Tibial nerve (tissue), 4 donors: ENCODE results near the gene IFNA14. TPM values are rescaled to one million over a fixed set of nuclear protein-coding genes. Genes with fewer than 3 reads are reported as not detected.

Experiments used
- DNase-seq, 2 donors: peaks; one replicate each; pipeline ENCODE4 v3.0.0-alpha.2; 2019; ENCODE audit warnings: low spot score in 2 of 2
- H3K27ac ChIP-seq, 4 donors: fragments of 200-600 bp; sonication (generic) in 3 of 4; one replicate each; pipeline ENCODE4 v1.5.1; 2017 to 2019; ENCODE audit warnings: mild to moderate bottlenecking in 1 of 4
- H3K27me3 ChIP-seq, 2 donors: fragments of 200-600 bp; sonication (generic) in 1 of 2; one replicate each; pipeline versions ENCODE4 v1.5.1 to v1.6.0; 2017 to 2019
- H3K36me3 ChIP-seq, 3 donors: fragments of 200-600 bp; sonication (generic); one replicate each; pipeline ENCODE4 v1.5.1; 2018 to 2019
- H3K4me1 ChIP-seq, 4 donors: fragments of 200-600 bp; sonication (generic) in 3 of 4; one replicate each; pipeline ENCODE4 v1.5.1; 2017 to 2019
- H3K4me3 ChIP-seq, 4 donors: fragments of 200-600 bp; sonication (generic) in 3 of 4; one replicate each; pipeline ENCODE4 v1.5.1; 2017 to 2019; ENCODE audit warnings: mild to moderate bottlenecking in 1 of 4, moderate library complexity in 1 of 4
- H3K9me3 ChIP-seq, 4 donors: fragments of 200-600 bp; sonication (generic) in 3 of 4; one replicate each; pipeline ENCODE4 v1.5.1; 2017 to 2019
- CTCF ChIP-seq, 5 experiments: fragments of 200-600 bp in 3 of 5; fragments of 450-650 bp in 2 of 5; sonication (generic) in 3 of 5; IDR thresholded peaks; one replicate each; pipeline ENCODE4 v1.5.1; 2016 to 2019; ENCODE audit warnings: antibody characterized with exemption in 5 of 5, mild to moderate bottlenecking in 3 of 5, moderate library complexity in 2 of 5
- EP300 ChIP-seq, 2 donors: sonication (generic); formaldehyde crosslinking; IDR thresholded peaks; one replicate each; pipeline ENCODE4 v1.6.1; 2017; ENCODE audit warnings: antibody characterized with exemption in 2 of 2, mild to moderate bottlenecking in 1 of 2
- POLR2A ChIP-seq, 2 donors: fragments of 450-650 bp; IDR thresholded peaks; one replicate each; pipeline ENCODE4 v1.6.1; 2017; ENCODE audit warnings: antibody characterized with exemption in 2 of 2, mild to moderate bottlenecking in 2 of 2, moderate library complexity in 2 of 2
- WGBS, 2 donors: methylation state at CpG; one replicate each; pipeline ENCODE4 v1.1.5; 2018; 5-methylcytosine and 5-hydroxymethylcytosine counted together
- total RNA-seq, 4 donors: library from RNA; depleted of rRNA; stranded (reverse); fragments of >200 nt; gene quantifications; one replicate each; pipeline ENCODE4 v1.1.0, GENCODE V29; 2016

IFNA14 gene
- total RNA-seq = not detected

DNA sequence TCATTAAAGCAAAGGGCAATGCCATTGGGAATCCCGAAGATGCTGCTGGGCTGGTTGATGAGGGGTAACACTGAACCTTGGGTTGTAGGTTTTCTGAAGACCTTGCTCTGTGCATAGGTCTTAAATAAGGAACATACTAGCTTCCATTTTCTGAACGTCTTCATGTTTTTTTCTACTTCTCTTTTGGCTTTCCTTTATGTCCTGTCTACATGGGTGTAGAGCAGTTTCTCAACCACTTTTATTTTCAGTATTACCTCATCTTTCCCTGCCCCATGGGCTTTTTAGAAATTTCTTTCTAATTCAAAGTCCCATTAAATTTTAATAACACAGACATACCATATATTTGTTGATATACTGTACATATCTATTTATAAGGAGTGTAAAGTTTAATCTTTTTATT lies at the start of gene IFNA14:
TSS of gene IFNA14 (minus strand) at position 95 of the 400 bp plus-strand sequence. CDS start at position 25, 70 bp downstream.
- no peak for TF ChIP-seq EP300 (IDR thresholded peaks at IDR 0.05)
- TF ChIP-seq POLR2A (IDR thresholded peaks at IDR 0.05) = no peak
- no peak for TF ChIP-seq CTCF (IDR thresholded peaks at IDR 0.05)

DNA sequence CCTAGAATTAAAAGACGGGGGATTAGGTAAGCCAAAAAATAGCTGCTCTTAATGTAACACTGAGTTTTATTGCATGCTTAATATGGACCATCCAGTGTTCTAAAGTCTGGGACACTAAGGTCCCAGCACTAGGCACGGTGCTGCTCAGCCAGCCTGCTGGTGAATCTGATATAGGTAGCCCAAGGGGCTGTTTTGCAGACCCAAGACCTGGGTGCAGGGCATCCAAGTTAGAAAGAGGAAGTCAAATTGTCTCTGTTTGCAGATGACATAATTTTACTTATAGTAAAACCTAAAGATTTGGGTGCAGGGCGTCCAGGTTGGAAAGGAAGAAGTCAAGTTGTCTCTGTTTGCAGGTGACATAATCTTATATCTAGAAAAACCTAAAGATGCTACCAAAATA lies 47.5 kb upstream of the IFNA14 start:
- H3K4me1 ChIP-seq = no peaks in the 10 kb centered on the region
- no peak overlapping the region for H3K27ac ChIP-seq
- no peak for TF ChIP-seq EP300 (IDR thresholded peaks at IDR 0.05)
- TF ChIP-seq CTCF (IDR thresholded peaks at IDR 0.05) = no peak
- TF ChIP-seq POLR2A (IDR thresholded peaks at IDR 0.05) = no peak
- 81 to 83% methylated on average over 3 of the region's 3 CpGs for WGBS, 2 donors
- no peaks in the 10 kb centered on the region for H3K36me3 ChIP-seq
- peaks cover 0 to 11% (median 0%) of the 10 kb centered on the region in 4 donors for H3K9me3 ChIP-seq
- H3K27me3 ChIP-seq = no peaks in the 10 kb centered on the region
- no peak overlapping the region for H3K4me3 ChIP-seq
- no peak for DNase-seq

More for the DNA sequence above, at the start of gene IFNA14:
- Histone ChIP-seq H3K27me3 (no peaks in the 10 kb centered on the region), H3K27ac (no peak within 1 kb of the TSS), H3K9me3 (no peaks in the 10 kb centered on the region), H3K36me3 (no peaks in the 10 kb centered on the region), H3K4me3 (no peak within 1 kb of the TSS), H3K4me1 (no peaks in the 10 kb centered on the region)
- DNase-seq = no peak
- WGBS, 2 donors = 81 to 85% methylated on average over 2 of the region's 2 CpGs

DNA sequence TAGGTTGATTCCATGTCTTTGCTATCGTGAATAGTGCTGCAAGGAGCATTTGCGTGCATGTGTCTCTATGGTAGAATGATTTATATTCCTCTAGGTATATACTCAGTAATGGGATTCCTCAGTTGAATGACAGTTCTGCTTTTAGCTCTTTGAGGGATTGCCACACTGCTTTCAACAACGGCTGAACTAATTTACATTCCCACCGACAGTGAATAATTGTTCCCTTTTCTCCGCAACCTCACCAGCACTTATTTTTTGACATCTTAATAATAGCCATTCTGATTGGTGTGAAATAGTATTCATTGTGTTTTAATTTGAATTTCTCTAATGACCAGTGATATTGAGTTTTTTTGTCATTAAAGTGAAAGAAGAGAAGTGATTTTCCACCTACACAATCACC lies 46.9 kb upstream of the IFNA14 start:
- 77 to 85% methylated on average over 5 of the region's 5 CpGs for WGBS, 2 donors
- no peaks in the 10 kb centered on the region for H3K36me3 ChIP-seq
- H3K9me3 ChIP-seq = peaks cover 0 to 11% (median 0%) of the 10 kb centered on the region in 4 donors
- no peak overlapping the region for H3K4me3 ChIP-seq
- no peaks in the 10 kb centered on the region for H3K4me1 ChIP-seq
- no peak for DNase-seq
- TF ChIP-seq EP300 (IDR thresholded peaks at IDR 0.05) (no peak), CTCF (IDR thresholded peaks at IDR 0.05) (no peak), POLR2A (IDR thresholded peaks at IDR 0.05) (no peak)
- no peaks in the 10 kb centered on the region for H3K27me3 ChIP-seq
- no peak overlapping the region for H3K27ac ChIP-seq

GRCh38 chr9:21286099-21286498 lies 46.3 kb upstream of the IFNA14 start:
- peaks cover 0 to 11% (median 0%) of the 10 kb centered on the region in 4 donors for H3K9me3 ChIP-seq
- H3K27ac ChIP-seq = no peak overlapping the region
- H3K4me3 ChIP-seq = no peak overlapping the region
- H3K27me3 ChIP-seq = no peaks in the 10 kb centered on the region
- H3K36me3 ChIP-seq = no peaks in the 10 kb centered on the region
- no peak for TF ChIP-seq EP300 (IDR thresholded peaks at IDR 0.05)
- no peak for TF ChIP-seq CTCF (IDR thresholded peaks at IDR 0.05)
- no peak for TF ChIP-seq POLR2A (IDR thresholded peaks at IDR 0.05)
- no peaks in the 10 kb centered on the region for H3K4me1 ChIP-seq
- 82 to 96% methylated on average over 5 of the region's 5 CpGs for WGBS, 2 donors
- DNase-seq = no peak

GRCh38 chr9:21281275-21281674 lies 41.5 kb upstream of the IFNA14 start:
- no peaks in the 10 kb centered on the region for H3K36me3 ChIP-seq
- no peak for TF ChIP-seq EP300 (IDR thresholded peaks at IDR 0.05)
- no peak for TF ChIP-seq POLR2A (IDR thresholded peaks at IDR 0.05)
- no peak for TF ChIP-seq CTCF (IDR thresholded peaks at IDR 0.05)
- no peaks in the 10 kb centered on the region for H3K4me1 ChIP-seq
- 46 to 63% methylated on average over 2 of the region's 2 CpGs for WGBS, 2 donors
- H3K27ac ChIP-seq = no peak overlapping the region
- H3K4me3 ChIP-seq = no peak overlapping the region
- H3K27me3 ChIP-seq = no peaks in the 10 kb centered on the region
- DNase-seq = no peak
- peaks cover 0 to 2% (median 0%) of the 10 kb centered on the region in 4 donors for H3K9me3 ChIP-seq
